ENCODE measurements around the gene CATSPERE. TPM values are rescaled to one million over a fixed set of nuclear protein-coding genes. Genes with fewer than 3 reads are reported as not detected.

Gene CATSPERE
- total RNA-seq, 1 experiment from 2014 or later = 1.0 TPM

GRCh38 chr1:244636488-244637259 lies 175.6 kb downstream of the CATSPERE start:
- DNase-seq = no peak
- Histone ChIP-seq H3K27me3 (peaks cover 8% of the 10 kb centered on the region; the same call in 1 of the 2 replicates), H3K4me3 (no peak overlapping the region), H3K9me3 (0 out of 2 replicates have a peak, but pooled peaks cover 3% of the 10 kb centered on the region), H3K36me3 (no peaks in the 10 kb centered on the region)

GRCh38 chr1:244639561-244639960 lies 178.5 kb downstream of the CATSPERE start:
- Histone ChIP-seq H3K36me3 (no peaks in the 10 kb centered on the region), H3K27me3 (peaks cover 8% of the 10 kb centered on the region; the same call in 1 of the 2 replicates), H3K9me3 (no peaks in the 10 kb centered on the region), H3K4me3 (no peak overlapping the region)
- DNase-seq = no peak

- DNase-seq = no peak
- no peak overlapping the region for H3K4me3 ChIP-seq
- H3K36me3 ChIP-seq = no peaks in the 10 kb centered on the region
- H3K27me3 ChIP-seq = peaks cover 8% of the 10 kb centered on the region; the same call in 1 of the 2 replicates
- H3K9me3 ChIP-seq = no peaks in the 10 kb centered on the region
Measured at GRCh38 chr1:244640917-244641316, 179.8 kb downstream of the CATSPERE start.

GRCh38 chr1:244642526-244642925 lies 181.5 kb downstream of the CATSPERE start:
- H3K9me3 ChIP-seq = no peaks in the 10 kb centered on the region
- peaks cover 8% of the 10 kb centered on the region; the same call in 1 of the 2 replicates for H3K27me3 ChIP-seq
- DNase-seq = no peak
- no peaks in the 10 kb centered on the region for H3K36me3 ChIP-seq
- no peak overlapping the region for H3K4me3 ChIP-seq

GRCh38 chr1:244642988-244643387 lies 181.9 kb downstream of the CATSPERE start:
- no peak for DNase-seq
- Histone ChIP-seq H3K27me3 (peaks cover 8% of the 10 kb centered on the region; the same call in 1 of the 2 replicates), H3K36me3 (no peaks in the 10 kb centered on the region), H3K4me3 (no peak overlapping the region), H3K9me3 (no peaks in the 10 kb centered on the region)

GRCh38 chr1:244645414-244645813 lies 184.3 kb downstream of the CATSPERE start:
- H3K36me3 ChIP-seq = no peaks in the 10 kb centered on the region
- no peaks in the 10 kb centered on the region for H3K9me3 ChIP-seq
- no peak overlapping the region for H3K4me3 ChIP-seq
- H3K27me3 ChIP-seq = peaks cover 8% of the 10 kb centered on the region; the same call in 1 of the 2 replicates
- no peak for DNase-seq

- Histone ChIP-seq H3K9me3 (no peaks in the 10 kb centered on the region), H3K27me3 (peaks cover 7% of the 10 kb centered on the region; the same call in 1 of the 2 replicates), H3K36me3 (no peaks in the 10 kb centered on the region), H3K4me3 (no peak overlapping the region)
- no peak for DNase-seq
Measured at GRCh38 chr1:244645890-244646289, 184.8 kb downstream of the CATSPERE start.

GRCh38 chr1:244647819-244648218 lies 186.7 kb downstream of the CATSPERE start:
- Histone ChIP-seq H3K4me3 (no peak overlapping the region), H3K27me3 (no peaks in the 10 kb centered on the region), H3K9me3 (no peaks in the 10 kb centered on the region), H3K36me3 (no peaks in the 10 kb centered on the region)
- DNase-seq = no peak

GRCh38 chr1:244651956-244652622 lies 191.0 kb downstream of the CATSPERE start:
- peak overlapping the region; percentile 82 for H3K4me3 ChIP-seq
- DNase-seq = no peak
- peaks cover 15% of the 10 kb centered on the region for H3K36me3 ChIP-seq
- H3K27me3 ChIP-seq = no peaks in the 10 kb centered on the region
- no peaks in the 10 kb centered on the region for H3K9me3 ChIP-seq

GRCh38 chr1:244652623-244653438 lies 191.8 kb downstream of the CATSPERE start, which contains the start of gene DESI2:
DESI2 (plus strand) TSS chr1:244653126; CDS start chr1:244653314, 188 bp downstream.
- peak within 1 kb of the TSS; percentile 82 for H3K4me3 ChIP-seq
- H3K36me3 ChIP-seq = peaks cover 22% of the 10 kb centered on the region
- no peaks in the 10 kb centered on the region for H3K27me3 ChIP-seq
- H3K9me3 ChIP-seq = no peaks in the 10 kb centered on the region; the same call in 1 of the 2 replicates
- peak; percentile 100 for DNase-seq

GRCh38 chr1:244653439-244654107 lies 192.5 kb downstream of the CATSPERE start:
- Histone ChIP-seq H3K4me3 (peak overlapping the region; percentile 82), H3K27me3 (no peaks in the 10 kb centered on the region), H3K36me3 (peaks cover 30% of the 10 kb centered on the region), H3K9me3 (no peaks in the 10 kb centered on the region; the same call in 1 of the 2 replicates)
- peak; percentile 17 for DNase-seq

- Histone ChIP-seq H3K36me3 (peaks cover 36% of the 10 kb centered on the region), H3K4me3 (peak overlapping the region; percentile 82), H3K27me3 (no peaks in the 10 kb centered on the region), H3K9me3 (no peaks in the 10 kb centered on the region; the same call in 1 of the 2 replicates)
- DNase-seq = no peak
Measured at GRCh38 chr1:244654108-244655038, 193.3 kb downstream of the CATSPERE start.

GRCh38 chr1:244655186-244655585 lies 194.1 kb downstream of the CATSPERE start:
- Histone ChIP-seq H3K27me3 (no peaks in the 10 kb centered on the region), H3K4me3 (peak overlapping the region; percentile 82), H3K36me3 (peaks cover 44% of the 10 kb centered on the region), H3K9me3 (no peaks in the 10 kb centered on the region; the same call in 1 of the 2 replicates)
- DNase-seq = no peak

- H3K4me3 ChIP-seq = no peak overlapping the region
- DNase-seq = no peak
- H3K9me3 ChIP-seq = peaks cover 10% of the 10 kb centered on the region
- H3K27me3 ChIP-seq = no peaks in the 10 kb centered on the region
- peaks cover 61% of the 10 kb centered on the region for H3K36me3 ChIP-seq
Measured at GRCh38 chr1:244657421-244657820, 196.3 kb downstream of the CATSPERE start.

- peaks cover 10% of the 10 kb centered on the region for H3K9me3 ChIP-seq
- peaks cover 61% of the 10 kb centered on the region for H3K36me3 ChIP-seq
- no peak for DNase-seq
- H3K4me3 ChIP-seq = no peak overlapping the region
- H3K27me3 ChIP-seq = no peaks in the 10 kb centered on the region
Measured at GRCh38 chr1:244659694-244660093, 198.6 kb downstream of the CATSPERE start.
